ENCODE measurements around the gene NRCAM.

NRCAM gene

DNA sequence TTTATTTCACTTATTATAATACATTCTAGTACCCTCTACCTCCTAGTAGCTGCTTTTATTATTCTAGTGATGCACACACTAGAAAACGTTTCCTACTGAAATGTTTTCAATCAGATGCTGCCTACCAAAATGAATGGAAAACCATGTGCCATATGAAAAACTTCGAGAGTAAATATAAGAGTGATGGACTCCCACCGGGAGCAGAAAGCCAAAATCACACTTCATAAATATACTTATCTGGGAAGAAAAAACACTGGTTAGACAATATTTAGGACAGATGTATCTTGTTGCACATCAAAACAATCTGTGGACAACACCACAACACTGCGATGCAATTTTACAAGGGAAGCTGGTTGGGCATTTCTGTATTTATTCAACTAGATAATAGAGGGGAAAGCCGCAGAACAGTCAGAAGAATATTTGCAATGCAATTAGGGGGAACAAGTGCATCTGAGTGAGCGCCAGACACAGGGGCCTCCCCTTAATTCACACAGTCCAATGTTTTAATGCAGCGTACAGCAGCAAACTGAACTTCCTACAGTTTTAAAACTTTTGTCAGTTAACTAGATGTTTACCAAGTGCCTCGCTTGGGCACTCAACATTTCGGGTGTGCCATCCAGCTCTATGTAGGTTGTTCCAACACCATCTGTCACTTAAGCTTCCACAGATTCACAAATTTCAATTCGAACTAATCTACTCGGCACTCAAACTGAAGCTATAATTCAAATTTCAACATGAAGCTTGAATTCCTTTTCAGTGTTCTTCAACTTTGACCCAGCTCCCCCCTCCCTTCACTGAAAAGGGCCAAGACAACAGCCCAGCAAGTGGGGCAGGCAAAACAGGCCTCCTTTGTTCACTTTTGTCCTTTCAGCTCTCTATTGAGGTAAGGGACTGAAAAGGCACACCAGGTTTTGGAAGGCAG, 7.4 kb downstream of the NRCAM start:
- no peak overlapping the region for H3K9ac ChIP-seq
- H3K27me3 ChIP-seq (ENCODE audit: control insufficient read depth, insufficient read depth, low read length) = no peaks in the 10 kb centered on the region
- H3K4me2 ChIP-seq (ENCODE audit: low read length) = no peak overlapping the region
- no peaks in the 10 kb centered on the region for H3K4me1 ChIP-seq
- peaks cover 36% of the 10 kb centered on the region for H3K79me2 ChIP-seq
- TF ChIP-seq, protein P1, sequence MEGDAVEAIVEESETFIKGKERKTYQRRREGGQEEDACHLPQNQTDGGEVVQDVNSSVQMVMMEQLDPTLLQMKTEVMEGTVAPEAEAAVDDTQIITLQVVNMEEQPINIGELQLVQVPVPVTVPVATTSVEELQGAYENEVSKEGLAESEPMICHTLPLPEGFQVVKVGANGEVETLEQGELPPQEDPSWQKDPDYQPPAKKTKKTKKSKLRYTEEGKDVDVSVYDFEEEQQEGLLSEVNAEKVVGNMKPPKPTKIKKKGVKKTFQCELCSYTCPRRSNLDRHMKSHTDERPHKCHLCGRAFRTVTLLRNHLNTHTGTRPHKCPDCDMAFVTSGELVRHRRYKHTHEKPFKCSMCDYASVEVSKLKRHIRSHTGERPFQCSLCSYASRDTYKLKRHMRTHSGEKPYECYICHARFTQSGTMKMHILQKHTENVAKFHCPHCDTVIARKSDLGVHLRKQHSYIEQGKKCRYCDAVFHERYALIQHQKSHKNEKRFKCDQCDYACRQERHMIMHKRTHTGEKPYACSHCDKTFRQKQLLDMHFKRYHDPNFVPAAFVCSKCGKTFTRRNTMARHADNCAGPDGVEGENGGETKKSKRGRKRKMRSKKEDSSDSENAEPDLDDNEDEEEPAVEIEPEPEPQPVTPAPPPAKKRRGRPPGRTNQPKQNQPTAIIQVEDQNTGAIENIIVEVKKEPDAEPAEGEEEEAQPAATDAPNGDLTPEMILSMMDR (IDR thresholded peaks at IDR 0.05) = no peak
- no peaks in the 10 kb centered on the region for H3K9me3 ChIP-seq (ENCODE audit: control insufficient read depth, low read length)
- H2AFZ ChIP-seq = no peak overlapping the region
- no peak overlapping the region for H3K27ac ChIP-seq
- H3K36me3 ChIP-seq (ENCODE audit: control insufficient read depth, insufficient read depth, low read length) = no peaks in the 10 kb centered on the region
- H3K4me3 ChIP-seq (ENCODE audit: low read depth, low read length) = no peak overlapping the region

DNA sequence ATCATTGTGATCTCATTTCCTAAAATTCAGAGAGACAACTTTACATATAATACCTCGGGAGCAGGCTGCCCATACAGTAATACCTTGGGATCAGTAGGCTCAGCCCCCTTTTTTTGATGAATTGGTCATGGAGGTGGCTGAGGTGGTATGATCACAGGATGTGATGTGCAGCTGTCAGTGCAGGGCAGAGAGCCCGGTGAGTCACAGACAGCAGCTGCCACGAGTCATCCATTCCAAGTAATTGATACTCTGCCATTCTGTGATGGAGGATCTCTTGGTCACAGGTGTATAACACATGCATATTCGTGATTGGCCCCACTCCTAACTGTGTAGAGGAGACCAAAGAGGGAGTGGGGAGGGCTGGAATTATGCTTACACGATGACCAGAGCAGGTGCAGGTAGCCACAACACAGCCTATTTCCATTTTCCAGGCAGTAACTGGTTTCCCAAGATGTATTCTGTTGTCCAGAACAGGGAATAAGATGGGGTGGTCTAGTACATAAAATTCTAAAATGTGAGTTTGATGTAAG, 14.1 kb downstream of the NRCAM start:
- Histone ChIP-seq H2AFZ (no peak overlapping the region), H3K9ac (no peak overlapping the region), H3K4me1 (no peaks in the 10 kb centered on the region), H3K79me2 (peaks cover 3% of the 10 kb centered on the region), H3K27ac (no peak overlapping the region), H3K36me3 (ENCODE audit: control insufficient read depth, insufficient read depth, low read length) (no peaks in the 10 kb centered on the region), H3K9me3 (ENCODE audit: control insufficient read depth, low read length) (no peaks in the 10 kb centered on the region), H3K4me2 (ENCODE audit: low read length) (no peak overlapping the region), H3K27me3 (ENCODE audit: control insufficient read depth, insufficient read depth, low read length) (no peaks in the 10 kb centered on the region), H3K4me3 (ENCODE audit: low read depth, low read length) (no peak overlapping the region)
- TF ChIP-seq, protein P1 (IDR thresholded peaks at IDR 0.05) = no peak

DNA sequence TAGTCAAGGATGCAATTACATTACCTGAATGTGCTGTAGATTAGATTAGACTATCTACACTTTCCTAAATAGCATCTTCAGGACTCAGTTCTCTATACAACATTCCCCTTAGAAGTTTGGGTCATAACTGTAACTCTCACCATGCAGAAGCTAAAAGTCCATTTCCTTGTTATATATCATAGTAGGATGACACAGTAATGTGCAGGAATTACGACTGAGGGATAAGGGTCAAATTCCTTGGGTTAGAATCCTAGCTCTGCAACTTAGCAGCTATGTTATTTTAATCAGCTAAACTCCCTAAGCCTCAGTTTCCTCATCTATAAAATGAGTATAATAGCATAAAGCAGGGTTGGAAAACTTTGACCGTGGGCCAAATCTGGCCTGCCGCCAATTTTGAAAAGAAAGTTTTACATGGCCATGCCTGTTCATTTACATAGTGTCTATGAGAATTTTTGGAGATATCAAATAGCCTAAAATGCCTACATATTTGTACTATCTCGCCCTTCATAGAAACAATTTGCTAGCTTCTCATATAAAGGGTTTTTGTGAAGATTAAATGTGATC, 14.8 kb downstream of the NRCAM start:
- no peak overlapping the region for H3K4me3 ChIP-seq (ENCODE audit: low read depth, low read length)
- H3K4me1 ChIP-seq = no peaks in the 10 kb centered on the region
- no peaks in the 10 kb centered on the region for H3K27me3 ChIP-seq (ENCODE audit: control insufficient read depth, insufficient read depth, low read length)
- no peak overlapping the region for H3K4me2 ChIP-seq (ENCODE audit: low read length)
- no peak overlapping the region for H2AFZ ChIP-seq
- H3K27ac ChIP-seq = no peak overlapping the region
- H3K9me3 ChIP-seq (ENCODE audit: control insufficient read depth, low read length) = no peaks in the 10 kb centered on the region
- no peak overlapping the region for H3K9ac ChIP-seq
- H3K36me3 ChIP-seq (ENCODE audit: control insufficient read depth, insufficient read depth, low read length) = no peaks in the 10 kb centered on the region
- peaks cover 8% of the 10 kb centered on the region for H3K79me2 ChIP-seq
- TF ChIP-seq, protein P1 (IDR thresholded peaks at IDR 0.05) = no peak

DNA sequence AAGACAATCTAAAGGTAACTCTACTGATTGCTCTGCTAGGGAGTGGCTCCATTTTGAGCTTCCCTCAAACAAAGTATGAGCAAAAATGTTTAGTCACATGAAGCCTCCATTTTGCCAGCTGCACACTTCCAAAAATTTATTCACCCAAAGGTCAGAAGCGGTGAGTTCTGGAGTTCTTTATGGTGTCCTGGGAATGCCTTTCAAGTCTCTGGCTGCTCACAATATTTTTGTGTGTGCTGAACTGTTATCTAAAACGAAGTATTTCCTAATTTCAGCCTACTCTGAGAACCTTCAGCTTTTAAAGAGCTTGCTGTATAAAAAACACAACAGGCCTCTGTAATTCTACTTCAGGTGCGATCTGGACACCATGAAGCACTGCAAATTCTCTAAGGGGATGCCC, 15.6 kb downstream of the NRCAM start:
- Histone ChIP-seq H2AFZ (no peak overlapping the region), H3K4me3 (ENCODE audit: low read depth, low read length) (no peak overlapping the region), H3K9ac (no peak overlapping the region), H3K27me3 (ENCODE audit: control insufficient read depth, insufficient read depth, low read length) (no peaks in the 10 kb centered on the region), H3K9me3 (ENCODE audit: control insufficient read depth, low read length) (no peaks in the 10 kb centered on the region), H3K4me2 (ENCODE audit: low read length) (no peak overlapping the region), H3K4me1 (no peaks in the 10 kb centered on the region), H3K36me3 (ENCODE audit: control insufficient read depth, insufficient read depth, low read length) (no peaks in the 10 kb centered on the region), H3K27ac (no peak overlapping the region), H3K79me2 (peaks cover 7% of the 10 kb centered on the region)
- TF ChIP-seq, protein P1 (IDR thresholded peaks at IDR 0.05) = no peak

All from parathyroid adenoma (tissue), 2 donors.